H9 (cell line): ENCODE measurements around the gene VCAN. TPM values are rescaled to one million over a fixed set of nuclear protein-coding genes. Genes with fewer than 3 reads are reported as not detected.

Experiments
- DNase-seq: peaks from one replicate; pipeline ENCODE4 v3.0.0-alpha.2; 2017
- H2AFZ ChIP-seq: one replicate; pipeline ENCODE4 v1.6.1; 2013; ENCODE audit warnings: mild to moderate bottlenecking, low read length, control low read depth, moderate library complexity
- H2AK5ac ChIP-seq: 2 replicates; pipeline ENCODE4 v1.6.1; 2013; ENCODE audit warnings: low read length, control low read depth, mixed read lengths; ENCODE audit not compliant: insufficient read length
- H2BK120ac ChIP-seq: one replicate; pipeline ENCODE4 v1.6.1; 2013; ENCODE audit warnings: low read depth, mild to moderate bottlenecking, low read length, control low read depth, inconsistent platforms; ENCODE audit not compliant: poor library complexity, severe bottlenecking
- H2BK12ac ChIP-seq: 2 replicates; pipeline ENCODE4 v1.6.1; 2013; ENCODE audit warnings: low read length, control low read depth, mixed read lengths, low read depth; ENCODE audit not compliant: insufficient read length
- H2BK15ac ChIP-seq: 2 replicates; pipeline ENCODE4 v1.6.1; 2013; ENCODE audit warnings: low read depth, low read length, control low read depth
- H2BK20ac ChIP-seq: one replicate; pipeline ENCODE4 v1.6.1; 2013; ENCODE audit warnings: low read depth, mild to moderate bottlenecking, low read length, control low read depth, inconsistent platforms; ENCODE audit not compliant: poor library complexity, severe bottlenecking
- H2BK5ac ChIP-seq: 2 replicates; pipeline ENCODE4 v1.6.1; 2013; ENCODE audit warnings: low read length, control low read depth, mixed read lengths; ENCODE audit not compliant: insufficient read length
- H3K14ac ChIP-seq: 2 replicates; pipeline ENCODE4 v1.6.1; 2013; ENCODE audit warnings: low read length, control low read depth; ENCODE audit not compliant: insufficient read depth
- H3K18ac ChIP-seq: 2 replicates; pipeline ENCODE4 v1.6.1; 2013; ENCODE audit warnings: low read depth, mild to moderate bottlenecking, mixed read lengths, low read length, control low read depth; ENCODE audit not compliant: insufficient read length
- H3K23ac ChIP-seq: 2 replicates; pipeline ENCODE4 v1.6.1; 2013; ENCODE audit warnings: low read length, control low read depth, mixed read lengths, low read depth; ENCODE audit not compliant: insufficient read length
- H3K23me2 ChIP-seq: 2 replicates; pipeline ENCODE4 v1.6.1; 2013; ENCODE audit warnings: low read depth, mild to moderate bottlenecking, mixed read lengths, low read length, control low read depth; ENCODE audit not compliant: insufficient read length, poor library complexity, severe bottlenecking
- H3K27ac ChIP-seq: 2 replicates; pipeline ENCODE4 v1.5.1; 2013; ENCODE audit warnings: low read length, control low read depth, mixed read lengths, low read depth; ENCODE audit not compliant: insufficient read length
- H3K27me3 ChIP-seq: 2 replicates; pipeline ENCODE4 v1.6.1; 2013; ENCODE audit warnings: low read length, control low read depth, inconsistent platforms; ENCODE audit not compliant: insufficient read depth
- H3K4ac ChIP-seq: 2 replicates; pipeline ENCODE4 v1.6.1; 2013; ENCODE audit warnings: low read depth, mild to moderate bottlenecking, control low read depth, inconsistent platforms, low read length, moderate library complexity
- H3K4me1 ChIP-seq: 2 replicates; pipeline ENCODE4 v1.6.1; 2013; ENCODE audit warnings: low read length, control low read depth, inconsistent platforms; ENCODE audit not compliant: insufficient read depth
- H3K4me2 ChIP-seq: 2 replicates; pipeline ENCODE4 v1.6.1; 2013; ENCODE audit warnings: low read length, control low read depth, mixed read lengths; ENCODE audit not compliant: insufficient read length, insufficient read depth
- H3K56ac ChIP-seq: 2 replicates; pipeline ENCODE4 v1.6.1; 2013; ENCODE audit warnings: low read depth, mild to moderate bottlenecking, mixed read lengths, low read length, control low read depth; ENCODE audit not compliant: insufficient read length
- H3K79me1 ChIP-seq: 2 replicates; pipeline ENCODE4 v1.6.1; 2013; ENCODE audit warnings: low read depth, mild to moderate bottlenecking, moderate library complexity, low read length, control low read depth, inconsistent platforms; ENCODE audit not compliant: insufficient read depth, poor library complexity, severe bottlenecking
- H3K79me2 ChIP-seq: 2 replicates; pipeline ENCODE4 v1.6.1; 2013; ENCODE audit warnings: low read length, control low read depth, inconsistent platforms; ENCODE audit not compliant: insufficient read depth
- H3K9ac ChIP-seq: 2 replicates; pipeline ENCODE4 v1.6.1; 2013; ENCODE audit warnings: low read length, control low read depth, mixed read lengths; ENCODE audit not compliant: insufficient read length; ENCODE audit errors: extremely low read depth
- H3K9me3 ChIP-seq: one replicate; pipeline ENCODE4 v1.6.1; 2013; ENCODE audit warnings: low read depth, low read length, inconsistent platforms; ENCODE audit not compliant: control insufficient read depth
- H3T11ph ChIP-seq: one replicate; pipeline ENCODE4 v1.6.1; 2013; ENCODE audit warnings: mild to moderate bottlenecking, low read length, control low read depth, inconsistent platforms
- H4K20me1 ChIP-seq: one replicate; pipeline ENCODE4 v1.6.1; 2013; ENCODE audit not compliant: control insufficient read depth, insufficient read length, insufficient read depth
- H4K5ac ChIP-seq: 2 replicates; pipeline ENCODE4 v1.6.1; 2013; ENCODE audit warnings: low read depth, mild to moderate bottlenecking, mixed read lengths, low read length, control low read depth; ENCODE audit not compliant: insufficient read length
- H4K8ac ChIP-seq: replicated peaks from 2 replicates; pipeline ENCODE4 v1.6.1; 2013; ENCODE audit warnings: low read length, control low read depth, mixed read lengths, low read depth; ENCODE audit not compliant: insufficient read length
- H4K91ac ChIP-seq: 2 replicates; pipeline ENCODE4 v1.6.1; 2013; ENCODE audit warnings: low read depth, mild to moderate bottlenecking, moderate library complexity, mixed read lengths, low read length, control low read depth; ENCODE audit not compliant: insufficient read length
- H3K27ac Mint-ChIP-seq, 3 experiments: 2 replicates in 2 of 3; 3 replicates in 1 of 3; pipeline ENCODE4 v1.8.0; 2020 to 2021; ENCODE audit warnings: mixed read lengths in 3 of 3, mild to moderate bottlenecking in 1 of 3, moderate library complexity in 1 of 3
- H3K27me3 Mint-ChIP-seq: 2 replicates; pipeline ENCODE4 v1.8.0; 2021; ENCODE audit warnings: low read depth, mild to moderate bottlenecking, moderate library complexity, mixed read lengths
- H3K36me3 Mint-ChIP-seq, 3 experiments: 2 replicates in 2 of 3; 3 replicates in 1 of 3; pipeline ENCODE4 v1.8.0; 2020 to 2021; ENCODE audit warnings: low read depth in 3 of 3, mixed read lengths in 3 of 3; ENCODE audit not compliant: insufficient read depth in 1 of 3
- H3K4me1 Mint-ChIP-seq, 2 experiments: 2 replicates each; pipeline ENCODE4 v1.8.0; 2020; ENCODE audit warnings: mixed read lengths in 2 of 2
- H3K4me3 Mint-ChIP-seq, 2 experiments: 2 replicates in 1 of 2; 3 replicates in 1 of 2; pipeline ENCODE4 v1.8.0; 2020 to 2021; ENCODE audit warnings: mild to moderate bottlenecking in 2 of 2, mixed read lengths in 2 of 2, moderate library complexity in 1 of 2
- H3K9me3 Mint-ChIP-seq, 2 experiments: 2 replicates in 1 of 2; 3 replicates in 1 of 2; pipeline ENCODE4 v1.8.0; 2020; ENCODE audit warnings: mild to moderate bottlenecking in 2 of 2, mixed read lengths in 2 of 2, moderate library complexity in 1 of 2
- CTCF ChIP-seq: fragments of 200-600 bp; sonication (generic); conservative IDR thresholded peaks from 3 replicates; pipeline ENCODE4 v1.8.0; 2021; ENCODE audit warnings: antibody characterized with exemption, mild to moderate bottlenecking
- WGBS: extraction: QIAGEN DNeasy Blood & Tissue Kit; methylation state at CpG from one replicate; pipeline ENCODE4 v1.1.7; 2013; ENCODE audit warnings: missing lambda C conversion rate, low lambda C conversion rate, mixed read lengths; ENCODE audit not compliant: insufficient read length; ENCODE audit errors: extremely low coverage; 5-methylcytosine and 5-hydroxymethylcytosine counted together
- total RNA-seq: library from RNA; stranded (reverse); gene quantifications from 2 replicates; pipeline ENCODE4 v1.2.1, GENCODE V29; 2021

The VCAN gene
- total RNA-seq, 1 experiment from 2014 or later = 278 TPM

GRCh38 chr5:83568186-83568585 is 96.6 kb downstream of the VCAN start:
- Histone ChIP-seq H2BK20ac (no peak overlapping the region), H3K4me1 (no peaks in the 10 kb centered on the region), H2BK120ac (no peak overlapping the region), H3K56ac (no peak overlapping the region), H2AFZ (no peak overlapping the region), H2BK5ac (no peak overlapping the region), H3K9me3 (no peaks in the 10 kb centered on the region), H4K8ac (no peak overlapping the region), H2BK15ac (no peak overlapping the region), H3K4me2 (no peak overlapping the region), H3K18ac (no peak overlapping the region), H3K23ac (no peak overlapping the region), H3K79me2 (no peaks in the 10 kb centered on the region), H3K27me3 (no peaks in the 10 kb centered on the region), H4K5ac (no peak overlapping the region), H3K4ac (no peak overlapping the region), H2BK12ac (no peak overlapping the region), H3K9ac (no peak overlapping the region), H3K14ac (no peak overlapping the region), H3K23me2 (no peaks in the 10 kb centered on the region), H4K20me1 (no peaks in the 10 kb centered on the region), H3K79me1 (no peaks in the 10 kb centered on the region), H3K27ac (no peak overlapping the region), H2AK5ac (no peak overlapping the region), H3T11ph (no peak overlapping the region), H4K91ac (no peak overlapping the region)
- H3K9me3 Mint-ChIP-seq = no peaks in the 10 kb centered on the region
- DNase-seq = no peak
- no peak for TF ChIP-seq CTCF
- no peaks in the 10 kb centered on the region for H3K27me3 Mint-ChIP-seq
- peaks cover 17 to 63% (median 27%) of the 10 kb centered on the region in 3 experiments for H3K36me3 Mint-ChIP-seq
- H3K4me3 Mint-ChIP-seq = no peak overlapping the region
- H3K27ac Mint-ChIP-seq = no peak overlapping the region
- no CpG with 5 or more reads among the region's 2 CpGs for WGBS
- peaks cover 0 to under 1% of the 10 kb centered on the region in 2 experiments; a peak in 1 of 4 replicates for H3K4me1 Mint-ChIP-seq
